B cell (primary cell): ENCODE measurements around the gene FLG2. TPM values are rescaled to one million over a fixed set of nuclear protein-coding genes. Genes with fewer than 3 reads are reported as not detected.

ENCODE experiments used
- ATAC-seq: fragments of 200-7000 bp; cut with Tn5 transposase; one replicate; pipeline ENCODE4 v1.10.0; 2021; ENCODE audit warnings: low read depth, mild to moderate bottlenecking, moderate number of reproducible peaks, moderate library complexity
- CTCF ChIA-PET: fragments of 350-600 bp; sonication (Branson Sonifier 250); formaldehyde crosslinking; loops from one replicate; lab custom pipeline; 2021; ENCODE audit warnings: antibody characterized with exemption, inconsistent platforms; lab: Charles Lee
- POLR2A ChIA-PET: fragments of 350-600 bp; sonication (Branson Sonifier 250); formaldehyde crosslinking; loops from one replicate; lab custom pipeline; 2021; ENCODE audit warnings: antibody characterized with exemption; lab: Charles Lee
- DNase-seq: peaks from one replicate; pipeline ENCODE4 v3.0.0; 2013
- H2AFZ ChIP-seq: 2 replicates; pipeline ENCODE4 v1.6.1; 2012; ENCODE audit warnings: mild to moderate bottlenecking, low read depth, low read length; ENCODE audit not compliant: insufficient read depth, poor library complexity, severe bottlenecking
- H3K27ac ChIP-seq, 2 donors: 1 replicate in 1 of 2; 2 replicates in 1 of 2; pipeline ENCODE4 v1.5.1; 2012 to 2013; ENCODE audit warnings: low read length in 2 of 2, mild to moderate bottlenecking in 2 of 2, moderate library complexity in 1 of 2
- H3K27me3 ChIP-seq, 4 experiments: fragments of 200-600 bp in 1 of 4; sonication (generic) in 1 of 4; replicated peaks in 1 of 4; 1 replicate in 2 of 4; 2 replicates in 2 of 4; pipeline versions ENCODE4 v1.6.1 to v1.7.0; 2013 to 2016; ENCODE audit warnings: low read length in 3 of 4, mild to moderate bottlenecking in 2 of 4, mixed read lengths in 1 of 4, moderate library complexity in 1 of 4; ENCODE audit not compliant: insufficient read depth in 4 of 4, control insufficient read depth in 3 of 4; ENCODE audit errors: control extremely low read depth in 1 of 4
- H3K36me3 ChIP-seq, 2 experiments: replicated peaks in 1 of 2; 1 replicate in 1 of 2; 2 replicates in 1 of 2; pipeline versions ENCODE4 v1.6.1 to v1.7.1; 2013; ENCODE audit warnings: low read length in 1 of 2; ENCODE audit not compliant: insufficient read depth in 2 of 2, control insufficient read depth in 1 of 2; ENCODE audit errors: control extremely low read depth in 1 of 2, extremely low read depth in 1 of 2
- H3K4me1 ChIP-seq, 2 donors: fragments of 200-600 bp in 1 of 2; sonication (generic) in 1 of 2; 1 replicate in 1 of 2; 2 replicates in 1 of 2; pipeline versions ENCODE4 v1.5.1 to v1.6.1; 2013 to 2017; ENCODE audit warnings: low read length in 2 of 2; ENCODE audit not compliant: control insufficient read depth in 2 of 2, insufficient read depth in 2 of 2
- H3K4me2 ChIP-seq: replicated peaks from 2 replicates; pipeline ENCODE3; 2012; ENCODE audit warnings: mild to moderate bottlenecking, low read depth, low read length; ENCODE audit not compliant: poor library complexity, severe bottlenecking
- H3K4me3 ChIP-seq, 5 experiments: fragments of 200-600 bp in 1 of 5; sonication (generic) in 1 of 5; 1 replicate in 3 of 5; 2 replicates in 2 of 5; pipeline versions ENCODE4 v1.5.1 to v1.7.0; 2011 to 2016; ENCODE audit warnings: low read length in 4 of 5, mild to moderate bottlenecking in 4 of 5, low read depth in 2 of 5, control low read depth in 1 of 5, moderate library complexity in 1 of 5; ENCODE audit not compliant: insufficient read depth in 1 of 5; ENCODE audit errors: control extremely low read depth in 1 of 5, extremely low read depth in 1 of 5
- H3K79me2 ChIP-seq: fragments of 200-600 bp; sonication (generic); one replicate; pipeline ENCODE4 v1.6.0; 2016; ENCODE audit warnings: low read length; ENCODE audit not compliant: control insufficient read depth, insufficient read depth
- H3K9ac ChIP-seq: fragments of 200-600 bp; sonication (generic); 2 replicates; pipeline ENCODE4 v1.6.1; 2017; ENCODE audit warnings: mild to moderate bottlenecking, low read length, moderate library complexity
- H3K9me3 ChIP-seq, 3 donors: one replicate each; pipeline versions ENCODE4 v1.6.1 to v1.7.1; 2013; ENCODE audit warnings: low read length in 2 of 3; ENCODE audit not compliant: control insufficient read depth in 2 of 3, insufficient read depth in 1 of 3; ENCODE audit errors: control extremely low read depth in 1 of 3
- H4K20me1 ChIP-seq: 2 replicates; pipeline ENCODE4 v1.6.0; 2012; ENCODE audit warnings: mild to moderate bottlenecking, low read length; ENCODE audit not compliant: insufficient read depth, control insufficient read depth, poor library complexity, severe bottlenecking
- H3K27ac Mint-ChIP-seq: one replicate; pipeline ENCODE4 v1.8.0; 2021; ENCODE audit warnings: mixed read lengths
- H3K27me3 Mint-ChIP-seq: one replicate; pipeline ENCODE4 v1.8.0; 2021; ENCODE audit warnings: mixed read lengths
- H3K4me1 Mint-ChIP-seq: one replicate; pipeline ENCODE4 v1.8.0; 2021; ENCODE audit warnings: mixed read lengths
- H3K4me3 Mint-ChIP-seq: one replicate; pipeline ENCODE4 v1.8.0; 2021; ENCODE audit warnings: mixed read lengths
- H3K9me3 Mint-ChIP-seq: one replicate; pipeline ENCODE4 v1.8.0; 2022; ENCODE audit warnings: mixed read lengths; ENCODE audit not compliant: insufficient read depth
- EZH2 ChIP-seq: IDR thresholded peaks from 2 replicates; pipeline ENCODE4 v1.6.1; 2012; ENCODE audit warnings: borderline replicate concordance, low read depth, mild to moderate bottlenecking, moderate library complexity, low read length; ENCODE audit not compliant: insufficient read depth, poor library complexity, severe bottlenecking
- WGBS: methylation state at CpG from one replicate; pipeline ENCODE4 v1.1.5; 2013; ENCODE audit warnings: missing lambda C conversion rate; ENCODE audit not compliant: insufficient coverage; 5-methylcytosine and 5-hydroxymethylcytosine counted together
- intact Hi-C: fragments of 100-400 bp; cut with micrococcal nuclease; formaldehyde crosslinking; loops from one replicate; pipeline ENCODE4 v1.10.0; 2022
- polyA plus RNA-seq: library from polyadenylated mRNA; depleted of rRNA; stranded (reverse); fragments of >200 nt; gene quantifications from 2 replicates; pipeline ENCODE4 v1.2.3, GENCODE V29; 2012
- total RNA-seq, 2 donors: library from RNA; stranded (reverse); fragments of 120-200 nt in 1 of 2; gene quantifications; 1 replicate in 1 of 2; 2 replicates in 1 of 2; pipeline versions ENCODE4 v1.2.3 to v1.2.4, GENCODE V29; 2013 to 2022
- TF ChIP-seq, protein P1 (sequence below): fragments of 200-600 bp; IDR thresholded peaks from one replicate; pipeline ENCODE4 v1.8.0; 2022; ENCODE audit warnings: antibody characterized with exemption, mild to moderate bottlenecking

Gene FLG2
- total and polyA plus RNA-seq, 2 donors (not counting 1 experiment from before 2014, with no cell fraction given): not detected

DNA sequence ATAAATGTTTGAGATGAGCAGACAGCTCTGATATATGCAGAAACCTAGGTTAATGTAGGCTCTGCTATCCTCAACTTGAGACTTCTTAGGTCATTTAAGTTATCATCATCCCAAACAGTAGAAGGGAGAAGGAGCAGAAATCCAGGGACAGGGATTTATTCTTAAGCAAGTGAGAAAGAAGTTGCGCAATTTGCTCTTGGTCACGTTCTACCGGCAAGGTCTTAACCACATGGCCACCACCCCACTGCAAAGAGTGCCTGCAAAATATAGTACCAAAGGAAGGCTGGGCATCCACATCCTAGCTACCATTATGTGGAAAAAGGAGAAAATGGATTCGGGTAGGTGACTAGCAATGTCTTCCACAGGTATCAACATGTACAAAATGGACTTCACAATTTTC lies 29.1 kb upstream of the FLG2 start:
- H3K27me3 Mint-ChIP-seq: peaks cover 57% of the 10 kb centered on the region
- intact Hi-C loops: no loop called here

DNA sequence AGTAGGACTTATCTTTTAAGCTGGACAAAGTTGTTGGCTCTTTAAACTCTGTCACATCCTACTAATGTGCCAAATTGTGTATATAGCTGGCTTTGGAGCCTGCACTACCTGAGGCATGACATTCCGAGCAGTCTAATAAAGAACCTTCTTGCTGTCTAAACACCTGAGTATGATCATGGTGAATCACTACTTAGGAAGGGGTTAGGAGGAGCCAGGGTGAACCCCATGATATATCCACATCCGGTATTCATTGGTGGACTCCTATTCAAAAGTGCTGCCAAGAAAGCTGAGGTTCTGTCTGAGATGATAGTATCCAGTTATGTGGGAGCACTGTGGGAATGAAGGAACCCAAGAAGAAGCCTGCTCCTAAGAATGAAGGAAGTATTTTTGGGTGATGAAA lies 27.1 kb upstream of the FLG2 start:
- ATAC-seq (no peak), DNase-seq (no peak)
- H3K27ac Mint-ChIP-seq: no peak overlapping the region
- no peak overlapping the region for H3K4me3 Mint-ChIP-seq
- H3K9me3 Mint-ChIP-seq: no peaks in the 10 kb centered on the region
- ChIA-PET CTCF (no interaction called here), POLR2A (no interaction called here)
- Histone ChIP-seq H3K27me3 (peaks cover 0 to 15% (median 3%) of the 10 kb centered on the region in 4 experiments), H2AFZ (no peak overlapping the region), H3K27ac (no peak overlapping the region), H3K4me1 (no peaks in the 10 kb centered on the region), H4K20me1 (no peaks in the 10 kb centered on the region), H3K4me3 (no peak overlapping the region), H3K79me2 (no peaks in the 10 kb centered on the region), H3K36me3 (no peaks in the 10 kb centered on the region), H3K9ac (no peak overlapping the region), H3K4me2 (no peak overlapping the region), H3K9me3 (peaks cover 0 to 1% (median 0%) of the 10 kb centered on the region in 3 donors)
- H3K27me3 Mint-ChIP-seq: peaks cover 44% of the 10 kb centered on the region
- H3K4me1 Mint-ChIP-seq: no peaks in the 10 kb centered on the region
- TF ChIP-seq, protein P1, sequence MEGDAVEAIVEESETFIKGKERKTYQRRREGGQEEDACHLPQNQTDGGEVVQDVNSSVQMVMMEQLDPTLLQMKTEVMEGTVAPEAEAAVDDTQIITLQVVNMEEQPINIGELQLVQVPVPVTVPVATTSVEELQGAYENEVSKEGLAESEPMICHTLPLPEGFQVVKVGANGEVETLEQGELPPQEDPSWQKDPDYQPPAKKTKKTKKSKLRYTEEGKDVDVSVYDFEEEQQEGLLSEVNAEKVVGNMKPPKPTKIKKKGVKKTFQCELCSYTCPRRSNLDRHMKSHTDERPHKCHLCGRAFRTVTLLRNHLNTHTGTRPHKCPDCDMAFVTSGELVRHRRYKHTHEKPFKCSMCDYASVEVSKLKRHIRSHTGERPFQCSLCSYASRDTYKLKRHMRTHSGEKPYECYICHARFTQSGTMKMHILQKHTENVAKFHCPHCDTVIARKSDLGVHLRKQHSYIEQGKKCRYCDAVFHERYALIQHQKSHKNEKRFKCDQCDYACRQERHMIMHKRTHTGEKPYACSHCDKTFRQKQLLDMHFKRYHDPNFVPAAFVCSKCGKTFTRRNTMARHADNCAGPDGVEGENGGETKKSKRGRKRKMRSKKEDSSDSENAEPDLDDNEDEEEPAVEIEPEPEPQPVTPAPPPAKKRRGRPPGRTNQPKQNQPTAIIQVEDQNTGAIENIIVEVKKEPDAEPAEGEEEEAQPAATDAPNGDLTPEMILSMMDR: no peak
- no peak for TF ChIP-seq EZH2
- WGBS: 100% methylated on average over 1 of the region's 2 CpGs
- intact Hi-C loops: no loop called here

More for the DNA sequence above, 29.1 kb upstream of the FLG2 start:
- H3K79me2 ChIP-seq: no peaks in the 10 kb centered on the region
- no peak for DNase-seq
- no peaks in the 10 kb centered on the region for H4K20me1 ChIP-seq
- H3K9me3 ChIP-seq: peaks cover 0 to 1% (median 0%) of the 10 kb centered on the region in 3 donors
- WGBS: 60% methylated on average over 1 of the region's 4 CpGs
- ChIA-PET POLR2A (no interaction called here), CTCF (no interaction called here)
- no peak overlapping the region for H3K27ac ChIP-seq
- no peaks in the 10 kb centered on the region for H3K9me3 Mint-ChIP-seq
- no peaks in the 10 kb centered on the region for H3K4me1 ChIP-seq
- H3K4me1 Mint-ChIP-seq: no peaks in the 10 kb centered on the region
- H3K4me3 ChIP-seq: no peak overlapping the region
- TF ChIP-seq, protein P1: no peak
- TF ChIP-seq EZH2: no peak
- H3K27me3 ChIP-seq: peaks cover 0 to 31% (median 3%) of the 10 kb centered on the region in 4 experiments
- H3K4me3 Mint-ChIP-seq: no peak overlapping the region
- no peak overlapping the region for H2AFZ ChIP-seq
- H3K4me2 ChIP-seq: no peak overlapping the region
- no peaks in the 10 kb centered on the region for H3K36me3 ChIP-seq
- no peak overlapping the region for H3K9ac ChIP-seq
- no peak for ATAC-seq
- no peak overlapping the region for H3K27ac Mint-ChIP-seq
